ENCODE results near the gene CAPZA1. TPM values are rescaled to one million over a fixed set of nuclear protein-coding genes. Genes with fewer than 3 reads are reported as not detected.

CAPZA1 gene
- polyA plus RNA-seq, 1 of the 3 experiments (the other 2 are of a cell fraction), result 50.8 TPM

- POLR2A ChIA-PET, result no interaction called here
- no peaks in the 10 kb centered on the region for H3K9me2 ChIP-seq
- H3K4me3 ChIP-seq (ENCODE audit: low read depth in 2 of 2, low read length in 1 of 2), result no peak overlapping the region
- CTCF ChIA-PET, result interaction anchor here (1.2 to 11.8 kb wide), 5 partner anchors 9 to 322 kb away, joined by 4 to 754 read pairs (median 32); no protein-coding TSS in a partner anchor
- 85% methylated on average over 9 of the region's 9 CpGs for WGBS (ENCODE audit: low lambda C conversion rate)
- H3K9me3 ChIP-seq, result no peaks in the 10 kb centered on the region
- H4K20me1 ChIP-seq (ENCODE audit: insufficient read depth), result no peaks in the 10 kb centered on the region
- no peak for DNase-seq
- no peaks in the 10 kb centered on the region for H3K27me3 ChIP-seq (ENCODE audit: insufficient read depth)
- H2AFZ ChIP-seq (ENCODE audit: low read depth), result no peak overlapping the region
- H3K9ac ChIP-seq, result no peak overlapping the region
- no peaks in the 10 kb centered on the region for H3K79me2 ChIP-seq (ENCODE audit: insufficient read depth)
- H3K27ac ChIP-seq (ENCODE audit: low read depth in 2 of 2, low read length in 1 of 2), result no peak overlapping the region
- H3K36me3 ChIP-seq (replicated peaks in 1 of 2; ENCODE audit: control insufficient read depth in 1 of 2, insufficient read depth in 2 of 2, low read length in 1 of 2), result no peaks in the 10 kb centered on the region
- H3F3A ChIP-seq (replicated peaks; ENCODE audit: insufficient read depth), result peaks cover 9% of the 10 kb centered on the region
- H3K4me2 ChIP-seq, result no peak overlapping the region
- no peak for TF ChIP-seq TEAD4 (IDR thresholded peaks at IDR 0.05; ENCODE audit: borderline replicate concordance, insufficient read depth)
- TF ChIP-seq FOXM1 (IDR thresholded peaks at IDR 0.05; ENCODE audit: low read depth), result no peak
- TF ChIP-seq, protein P1, sequence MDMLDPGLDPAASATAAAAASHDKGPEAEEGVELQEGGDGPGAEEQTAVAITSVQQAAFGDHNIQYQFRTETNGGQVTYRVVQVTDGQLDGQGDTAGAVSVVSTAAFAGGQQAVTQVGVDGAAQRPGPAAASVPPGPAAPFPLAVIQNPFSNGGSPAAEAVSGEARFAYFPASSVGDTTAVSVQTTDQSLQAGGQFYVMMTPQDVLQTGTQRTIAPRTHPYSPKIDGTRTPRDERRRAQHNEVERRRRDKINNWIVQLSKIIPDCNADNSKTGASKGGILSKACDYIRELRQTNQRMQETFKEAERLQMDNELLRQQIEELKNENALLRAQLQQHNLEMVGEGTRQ (IDR thresholded peaks at IDR 0.05; ENCODE audit: borderline replicate concordance, low read depth, low read length), result no peak
- no peak for TF ChIP-seq MAX (IDR thresholded peaks at IDR 0.05; ENCODE audit: low read depth)
- no peak for TF ChIP-seq TAF1 (IDR thresholded peaks at IDR 0.05; ENCODE audit: borderline replicate concordance, low read depth, low read length)
- TF ChIP-seq POLR2AphosphoS5 (IDR thresholded peaks at IDR 0.05; ENCODE audit: low read depth, low read length), result no peak
- TF ChIP-seq, protein P2, sequence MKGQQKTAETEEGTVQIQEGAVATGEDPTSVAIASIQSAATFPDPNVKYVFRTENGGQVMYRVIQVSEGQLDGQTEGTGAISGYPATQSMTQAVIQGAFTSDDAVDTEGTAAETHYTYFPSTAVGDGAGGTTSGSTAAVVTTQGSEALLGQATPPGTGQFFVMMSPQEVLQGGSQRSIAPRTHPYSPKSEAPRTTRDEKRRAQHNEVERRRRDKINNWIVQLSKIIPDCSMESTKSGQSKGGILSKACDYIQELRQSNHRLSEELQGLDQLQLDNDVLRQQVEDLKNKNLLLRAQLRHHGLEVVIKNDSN (IDR thresholded peaks at IDR 0.05; ENCODE audit: borderline replicate concordance, low read depth), result no peak
- no peak for TF ChIP-seq TCF12 (IDR thresholded peaks at IDR 0.05)
- no peak for TF ChIP-seq CHD2 (IDR thresholded peaks at IDR 0.05; ENCODE audit: low read length, partially characterized antibody)
- TF ChIP-seq EZH2phosphoT487 (IDR thresholded peaks at IDR 0.05; ENCODE audit: borderline replicate concordance, low read depth), result no peak
- no peak for TF ChIP-seq YY1 (IDR thresholded peaks at IDR 0.05; ENCODE audit: low read depth)
- no peak for TF ChIP-seq MXI1 (IDR thresholded peaks at IDR 0.05; ENCODE audit: low read depth, low read length)
- TF ChIP-seq RXRA (IDR thresholded peaks at IDR 0.05; ENCODE audit: borderline replicate concordance, low read depth), result no peak
- no peak for TF ChIP-seq FOXJ3 (CRISPR knock-in tag; IDR thresholded peaks at IDR 0.05)
- no peak for TF ChIP-seq RFX5 (IDR thresholded peaks at IDR 0.05; ENCODE audit: low read length)
- no peak for TF ChIP-seq RCOR1 (IDR thresholded peaks at IDR 0.05; ENCODE audit: low read length)
- no peak for TF ChIP-seq MEF2A (IDR thresholded peaks at IDR 0.05; ENCODE audit: borderline replicate concordance, low read depth)
- TF ChIP-seq, protein P3, sequence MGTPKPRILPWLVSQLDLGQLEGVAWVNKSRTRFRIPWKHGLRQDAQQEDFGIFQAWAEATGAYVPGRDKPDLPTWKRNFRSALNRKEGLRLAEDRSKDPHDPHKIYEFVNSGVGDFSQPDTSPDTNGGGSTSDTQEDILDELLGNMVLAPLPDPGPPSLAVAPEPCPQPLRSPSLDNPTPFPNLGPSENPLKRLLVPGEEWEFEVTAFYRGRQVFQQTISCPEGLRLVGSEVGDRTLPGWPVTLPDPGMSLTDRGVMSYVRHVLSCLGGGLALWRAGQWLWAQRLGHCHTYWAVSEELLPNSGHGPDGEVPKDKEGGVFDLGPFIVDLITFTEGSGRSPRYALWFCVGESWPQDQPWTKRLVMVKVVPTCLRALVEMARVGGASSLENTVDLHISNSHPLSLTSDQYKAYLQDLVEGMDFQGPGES (IDR thresholded peaks at IDR 0.05; ENCODE audit: low read depth, low read length), result no peak
- no peak; the same call in 1 of the 2 replicates for TF ChIP-seq PBX3 (IDR thresholded peaks at IDR 0.05)
- TF ChIP-seq GABPA (IDR thresholded peaks at IDR 0.05; ENCODE audit: low read depth), result no peak
- H3K4me1 ChIP-seq (ENCODE audit: control insufficient read depth in 1 of 2, insufficient read depth in 2 of 2, low read depth in 1 of 2, low read length in 1 of 2), result peaks cover 0 to 18% of the 10 kb centered on the region in 2 experiments; a peak in 1 of 4 replicates
Observed at GRCh38 chr1:112712701-112713128, 93.1 kb downstream of the CAPZA1 start.

All from SK-N-SH (cell line).